ENCODE measurements around the gene C1orf167.

The C1orf167 gene

DNA sequence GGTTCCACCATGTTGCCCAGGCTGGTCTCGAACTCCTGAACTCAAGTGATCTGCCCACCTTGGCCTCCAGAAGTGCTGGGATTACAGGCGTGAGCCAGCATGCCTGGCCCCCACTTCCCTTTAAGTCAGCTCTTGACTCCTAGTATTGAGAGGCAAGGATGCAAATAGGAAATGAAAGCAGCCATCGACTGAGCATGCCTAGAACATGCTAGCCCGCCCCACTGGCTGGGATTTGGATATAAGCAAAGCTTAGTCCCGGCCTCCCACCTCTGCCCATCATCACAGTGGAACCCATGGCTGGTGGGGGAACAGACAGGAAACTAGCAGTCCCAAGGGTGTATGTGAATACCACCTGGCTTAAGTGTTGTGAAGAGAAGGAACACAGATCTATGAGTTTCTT is 10.5 kb downstream of the C1orf167 start:
- no peak overlapping the region for H3K4me2 ChIP-seq (ENCODE audit: low read length)
- H3K79me2 ChIP-seq (ENCODE audit: insufficient read depth, low read length) = no peaks in the 10 kb centered on the region
- no peaks in the 10 kb centered on the region for H3F3A ChIP-seq (ENCODE audit: insufficient read depth, low read length)
- H4K20me1 ChIP-seq (ENCODE audit: insufficient read depth, low read length) = no peaks in the 10 kb centered on the region
- H3K9me3 ChIP-seq (ENCODE audit: low read length) = no peaks in the 10 kb centered on the region
- H3K4me1 ChIP-seq (ENCODE audit: insufficient read depth, low read length, severe bottlenecking) = peaks cover 5% of the 10 kb centered on the region
- TF ChIP-seq CTCF (IDR thresholded peaks at IDR 0.05; ENCODE audit: low read length) = no peak
- TF ChIP-seq EZH2 (IDR thresholded peaks at IDR 0.05; ENCODE audit: borderline replicate concordance, low read length) = no peak
- H3K9me2 ChIP-seq (ENCODE audit: low read depth, low read length) = no peaks in the 10 kb centered on the region
- H3K27me3 ChIP-seq (ENCODE audit: insufficient read depth, low read length) = no peaks in the 10 kb centered on the region
- no peak overlapping the region for H3K9ac ChIP-seq (ENCODE audit: low read length)
- no peak overlapping the region for H2AFZ ChIP-seq (ENCODE audit: low read length)
- H3K27ac ChIP-seq (ENCODE audit: low read depth, low read length, poor library complexity, severe bottlenecking) = no peak overlapping the region
- H3K4me3 ChIP-seq (ENCODE audit: low read depth, low read length, poor library complexity, severe bottlenecking) = no peak overlapping the region
- no peaks in the 10 kb centered on the region for H3K36me3 ChIP-seq (ENCODE audit: insufficient read depth, low read length)

- Histone ChIP-seq H3K79me2 (ENCODE audit: insufficient read depth, low read length) (no peaks in the 10 kb centered on the region), H3K9ac (ENCODE audit: low read length) (no peak overlapping the region), H3K36me3 (ENCODE audit: insufficient read depth, low read length) (no peaks in the 10 kb centered on the region), H4K20me1 (ENCODE audit: insufficient read depth, low read length) (no peaks in the 10 kb centered on the region), H3K27me3 (ENCODE audit: insufficient read depth, low read length) (no peaks in the 10 kb centered on the region), H3K4me3 (ENCODE audit: low read depth, low read length, poor library complexity, severe bottlenecking) (no peak overlapping the region), H3F3A (ENCODE audit: insufficient read depth, low read length) (no peaks in the 10 kb centered on the region), H3K4me2 (ENCODE audit: low read length) (no peak overlapping the region), H3K9me2 (ENCODE audit: low read depth, low read length) (no peaks in the 10 kb centered on the region), H2AFZ (ENCODE audit: low read length) (no peak overlapping the region), H3K4me1 (ENCODE audit: insufficient read depth, low read length, severe bottlenecking) (peaks cover 5% of the 10 kb centered on the region), H3K9me3 (ENCODE audit: low read length) (no peaks in the 10 kb centered on the region), H3K27ac (ENCODE audit: low read depth, low read length, poor library complexity, severe bottlenecking) (no peak overlapping the region)
- TF ChIP-seq CTCF (IDR thresholded peaks at IDR 0.05; ENCODE audit: low read length) = no peak
- no peak for TF ChIP-seq EZH2 (IDR thresholded peaks at IDR 0.05; ENCODE audit: borderline replicate concordance, low read length)
Observed at GRCh38 chr1:11774753-11775152, 12.8 kb downstream of the C1orf167 start.

DNA sequence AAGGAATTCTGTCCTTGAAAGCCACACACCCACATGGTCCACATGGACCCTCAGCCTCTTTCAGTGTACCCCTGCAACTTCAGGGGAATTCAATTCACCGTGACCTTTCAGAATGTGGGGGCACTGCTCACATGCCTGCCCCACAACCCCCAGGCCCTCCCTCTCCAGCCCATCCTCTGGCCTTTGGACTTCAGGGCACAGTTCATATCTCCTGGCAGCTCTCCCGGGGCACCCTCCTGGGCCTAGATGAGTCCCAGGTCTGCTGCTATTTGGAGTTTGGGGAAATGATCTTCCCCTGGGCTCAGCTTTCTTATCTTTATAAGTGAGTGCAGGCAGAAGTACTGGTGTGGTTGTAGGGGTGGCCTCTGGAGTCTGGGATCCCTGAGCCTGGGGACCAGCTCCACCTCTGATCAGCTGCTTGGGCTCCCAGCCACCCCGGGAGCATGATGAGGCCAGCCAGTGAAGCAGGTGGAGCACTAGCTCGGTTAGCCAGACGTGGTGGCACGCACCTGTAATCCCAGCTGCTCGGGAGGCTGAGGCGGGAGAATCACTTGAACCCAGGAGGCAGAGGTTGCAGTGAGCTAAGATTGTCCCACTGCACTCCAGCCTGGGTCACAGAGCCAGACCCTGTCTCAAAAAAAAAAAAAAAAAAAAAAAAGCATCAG is 15.8 kb downstream of the C1orf167 start:
- H3K4me2 ChIP-seq (ENCODE audit: low read length) = no peak overlapping the region
- H3K4me3 ChIP-seq (ENCODE audit: low read depth, low read length, poor library complexity, severe bottlenecking) = no peak overlapping the region
- H3K9ac ChIP-seq (ENCODE audit: low read length) = no peak overlapping the region
- H2AFZ ChIP-seq (ENCODE audit: low read length) = no peak overlapping the region
- TF ChIP-seq EZH2 (IDR thresholded peaks at IDR 0.05; ENCODE audit: borderline replicate concordance, low read length) (no peak), CTCF (IDR thresholded peaks at IDR 0.05; ENCODE audit: low read length) (no peak)
- H3K4me1 ChIP-seq (ENCODE audit: insufficient read depth, low read length, severe bottlenecking) = no peaks in the 10 kb centered on the region
- no peaks in the 10 kb centered on the region for H3K36me3 ChIP-seq (ENCODE audit: insufficient read depth, low read length)
- H3K79me2 ChIP-seq (ENCODE audit: insufficient read depth, low read length) = no peaks in the 10 kb centered on the region
- H3K9me2 ChIP-seq (ENCODE audit: low read depth, low read length) = no peaks in the 10 kb centered on the region
- H3F3A ChIP-seq (ENCODE audit: insufficient read depth, low read length) = no peaks in the 10 kb centered on the region
- H3K9me3 ChIP-seq (ENCODE audit: low read length) = no peaks in the 10 kb centered on the region
- H3K27ac ChIP-seq (ENCODE audit: low read depth, low read length, poor library complexity, severe bottlenecking) = no peak overlapping the region
- H3K27me3 ChIP-seq (ENCODE audit: insufficient read depth, low read length) = no peaks in the 10 kb centered on the region
- no peaks in the 10 kb centered on the region for H4K20me1 ChIP-seq (ENCODE audit: insufficient read depth, low read length)
